GM06990 (cell line): ENCODE data around the gene KCND3.

Experiments
- DNase-seq: peaks from one replicate; pipeline ENCODE4 v3.0.0-alpha.2; 2011; ENCODE audit not compliant: insufficient read length; ENCODE audit errors: extremely low read depth
- H3K27me3 ChIP-seq: replicated peaks from 2 replicates; pipeline ENCODE4 v1.6.0; 2011; ENCODE audit warnings: low read length; ENCODE audit not compliant: control insufficient read depth, insufficient read depth
- H3K36me3 ChIP-seq: 2 replicates; pipeline ENCODE4 v1.5.1; 2011; ENCODE audit warnings: low read length; ENCODE audit not compliant: control insufficient read depth, insufficient read depth
- H3K4me3 ChIP-seq: replicated peaks from 2 replicates; pipeline ENCODE4 v1.5.1; 2011; ENCODE audit warnings: low read depth, mild to moderate bottlenecking, control low read depth, low read length
- TF ChIP-seq, protein P1 (sequence below): IDR thresholded peaks from 2 replicates; pipeline ENCODE4 v1.5.1; 2011; ENCODE audit warnings: low read length, control low read depth, mild to moderate bottlenecking, inconsistent platforms; ENCODE audit not compliant: insufficient read depth, poor library complexity, severe bottlenecking

KCND3 gene

DNA sequence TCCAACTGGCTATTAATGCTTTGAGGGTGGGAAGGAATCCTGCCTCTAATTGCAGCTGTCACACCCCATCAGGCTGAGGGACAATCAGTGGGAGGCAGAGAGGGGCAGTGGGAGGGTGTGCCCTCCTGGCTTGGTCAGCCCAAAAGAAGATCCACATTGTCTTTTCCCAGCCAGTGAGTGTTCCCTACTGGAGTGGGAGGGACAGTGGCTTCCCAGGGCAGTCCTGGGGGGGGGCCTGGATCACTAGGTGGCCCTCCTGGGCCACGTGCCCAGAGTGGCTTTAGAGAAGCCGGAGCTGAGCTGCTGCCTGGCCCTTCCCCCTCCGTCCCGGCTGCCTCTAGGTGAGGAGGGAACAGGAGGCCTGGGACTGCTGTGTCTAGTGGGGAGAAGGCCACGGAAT is 264.3 kb downstream of the KCND3 start:
- DNase-seq, result no peak

DNA sequence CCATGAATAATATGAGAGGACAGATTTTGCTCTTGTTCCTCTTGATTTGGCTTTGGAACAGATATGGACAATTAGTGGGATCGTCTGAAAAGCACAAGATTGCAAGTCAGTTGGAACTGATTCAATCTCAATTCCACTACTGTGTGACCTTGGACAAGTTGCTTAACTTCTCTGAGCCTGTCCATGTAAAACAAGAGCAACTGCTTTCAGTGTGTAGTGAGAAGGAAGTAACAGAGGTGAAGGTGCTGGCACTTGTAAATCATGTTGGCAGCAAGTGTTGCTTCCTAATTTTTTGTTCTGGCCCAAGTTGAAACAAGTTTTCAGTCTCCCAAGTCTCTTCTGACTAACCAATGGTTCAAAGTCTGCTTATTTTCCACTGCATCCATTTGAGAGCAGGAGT is 265.6 kb downstream of the KCND3 start:
- no peak for DNase-seq
- no peaks in the 10 kb centered on the region for H3K27me3 ChIP-seq
- H3K36me3 ChIP-seq, result peaks cover 7% of the 10 kb centered on the region
- TF ChIP-seq, protein P1, sequence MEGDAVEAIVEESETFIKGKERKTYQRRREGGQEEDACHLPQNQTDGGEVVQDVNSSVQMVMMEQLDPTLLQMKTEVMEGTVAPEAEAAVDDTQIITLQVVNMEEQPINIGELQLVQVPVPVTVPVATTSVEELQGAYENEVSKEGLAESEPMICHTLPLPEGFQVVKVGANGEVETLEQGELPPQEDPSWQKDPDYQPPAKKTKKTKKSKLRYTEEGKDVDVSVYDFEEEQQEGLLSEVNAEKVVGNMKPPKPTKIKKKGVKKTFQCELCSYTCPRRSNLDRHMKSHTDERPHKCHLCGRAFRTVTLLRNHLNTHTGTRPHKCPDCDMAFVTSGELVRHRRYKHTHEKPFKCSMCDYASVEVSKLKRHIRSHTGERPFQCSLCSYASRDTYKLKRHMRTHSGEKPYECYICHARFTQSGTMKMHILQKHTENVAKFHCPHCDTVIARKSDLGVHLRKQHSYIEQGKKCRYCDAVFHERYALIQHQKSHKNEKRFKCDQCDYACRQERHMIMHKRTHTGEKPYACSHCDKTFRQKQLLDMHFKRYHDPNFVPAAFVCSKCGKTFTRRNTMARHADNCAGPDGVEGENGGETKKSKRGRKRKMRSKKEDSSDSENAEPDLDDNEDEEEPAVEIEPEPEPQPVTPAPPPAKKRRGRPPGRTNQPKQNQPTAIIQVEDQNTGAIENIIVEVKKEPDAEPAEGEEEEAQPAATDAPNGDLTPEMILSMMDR, result no peak
- no peak overlapping the region for H3K4me3 ChIP-seq

More for the DNA sequence above, 264.3 kb downstream of the KCND3 start:
- Histone ChIP-seq H3K36me3 (peaks cover 7% of the 10 kb centered on the region), H3K4me3 (no peak overlapping the region), H3K27me3 (no peaks in the 10 kb centered on the region)
- TF ChIP-seq, protein P1, result no peak

DNA sequence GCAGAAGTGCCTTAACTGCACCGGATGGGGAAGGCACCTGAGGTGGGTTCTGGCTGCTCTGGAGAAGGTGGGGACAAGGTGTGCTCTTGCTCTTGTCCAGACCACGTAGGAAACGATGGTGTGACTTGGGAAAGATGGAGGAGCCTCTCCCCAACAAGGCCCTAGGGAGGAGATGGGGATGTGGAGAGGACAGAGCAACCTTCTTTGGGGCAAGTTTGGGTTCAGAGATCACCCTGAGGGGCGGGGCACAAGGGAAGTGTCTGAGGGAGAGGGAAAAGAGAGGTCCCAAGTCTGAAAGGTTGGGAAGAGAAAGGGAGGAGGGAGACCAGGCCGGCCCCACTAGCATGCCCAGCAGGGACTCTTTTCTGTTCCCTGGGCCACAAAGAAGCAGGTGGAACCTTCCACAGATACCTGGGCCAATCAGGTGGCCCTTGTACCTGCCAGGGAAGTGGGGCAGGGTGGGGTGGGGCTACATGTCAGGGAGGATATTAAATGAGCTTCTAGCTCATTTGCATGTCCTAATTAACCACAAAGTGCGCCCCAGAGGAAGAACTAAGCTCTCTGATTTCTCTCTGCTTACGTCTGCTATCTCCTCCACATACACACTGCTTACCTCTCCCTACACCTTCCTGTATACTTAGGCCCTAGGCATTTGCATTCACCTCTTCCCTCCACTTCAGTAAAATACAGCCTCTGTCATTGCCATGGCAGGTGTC is 266.2 kb downstream of the KCND3 start:
- Histone ChIP-seq H3K4me3 (no peak overlapping the region), H3K36me3 (peaks cover 7% of the 10 kb centered on the region), H3K27me3 (no peaks in the 10 kb centered on the region)
- TF ChIP-seq, protein P1, result no peak
- no peak for DNase-seq

DNA sequence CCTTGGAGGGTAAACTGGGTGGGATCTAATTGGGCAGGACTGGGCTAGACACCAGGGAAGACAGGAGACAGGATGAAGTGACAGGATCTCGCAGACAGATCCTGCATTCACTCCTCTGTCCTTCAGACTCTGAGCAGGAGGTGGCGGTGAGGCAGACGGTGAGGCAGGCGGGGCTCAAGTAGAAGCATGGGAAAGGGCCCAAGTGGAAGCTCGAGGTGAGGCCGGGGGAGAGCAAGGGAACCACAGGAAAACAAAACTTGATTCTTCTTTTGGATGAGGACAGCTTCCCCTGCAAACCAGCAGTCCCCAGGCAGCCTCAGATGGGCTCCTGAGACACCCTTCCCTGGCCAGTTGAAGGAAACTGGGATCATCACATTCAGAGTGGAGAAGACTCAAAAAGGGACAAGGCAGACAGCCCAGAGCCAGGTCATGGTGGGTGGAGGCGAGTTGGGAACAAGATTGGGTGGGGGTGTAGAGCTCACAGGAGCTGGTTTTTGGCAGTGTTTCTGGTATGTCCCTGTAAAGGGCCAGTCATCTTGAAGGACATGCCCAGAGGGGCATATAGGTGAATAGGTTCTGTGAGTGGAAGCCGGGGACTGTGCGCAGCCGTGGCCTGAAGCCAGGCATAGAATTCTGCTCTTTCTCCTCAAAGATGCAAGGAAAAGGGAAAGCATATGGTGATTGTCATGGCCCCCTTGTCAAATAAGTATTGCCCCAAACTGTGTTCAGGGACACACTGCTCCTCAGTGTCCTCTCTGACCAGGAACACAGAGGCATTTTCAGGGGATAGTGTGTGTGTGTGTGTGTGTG is 268.3 kb downstream of the KCND3 start:
- Histone ChIP-seq H3K4me3 (no peak overlapping the region), H3K36me3 (no peaks in the 10 kb centered on the region; the same call in 1 of the 2 replicates), H3K27me3 (no peaks in the 10 kb centered on the region)
- TF ChIP-seq, protein P1, result no peak
- DNase-seq, result no peak
